OCI-LY1 (cell line): ENCODE results near the gene RILPL2.
"Not testable (repeated sequence)": the region's sequence is repeated elsewhere in the genome, so short reads cannot be mapped to it uniquely, and the experiment has no call there.

Source experiments
- H2AFZ ChIP-seq: fragments of 200-600 bp; sonication (generic), shearing (Covaris generic); 2 replicates; pipeline ENCODE4 v1.6.0; 2014; ENCODE audit warnings: antibody characterized with exemption, mild to moderate bottlenecking, low read length
- H3F3A ChIP-seq: fragments of 200-600 bp; sonication (generic), shearing (Covaris generic); 2 replicates; pipeline ENCODE4 v1.6.0; 2014; ENCODE audit warnings: mild to moderate bottlenecking, antibody characterized with exemption, low read length, moderate library complexity; ENCODE audit not compliant: insufficient read depth
- H3K27ac ChIP-seq: fragments of 200-600 bp; sonication (generic); 2 replicates; pipeline ENCODE4 v1.5.1; 2014; ENCODE audit warnings: low read length, mixed run types, mild to moderate bottlenecking, low read depth; ENCODE audit not compliant: poor library complexity, severe bottlenecking
- H3K27me3 ChIP-seq: fragments of 200-600 bp; sonication (generic); 2 replicates; pipeline ENCODE4 v1.6.0; 2014; ENCODE audit warnings: antibody characterized with exemption, mild to moderate bottlenecking, low read length, moderate library complexity; ENCODE audit not compliant: insufficient read depth
- H3K36me3 ChIP-seq: fragments of 200-600 bp; sonication (generic); 2 replicates; pipeline ENCODE4 v1.6.1; 2014; ENCODE audit warnings: mild to moderate bottlenecking, antibody characterized with exemption, low read length, moderate library complexity, mixed read lengths; ENCODE audit not compliant: insufficient read depth
- H3K4me1 ChIP-seq: fragments of 200-600 bp; sonication (generic); 2 replicates; pipeline ENCODE4 v1.5.1; 2014; ENCODE audit warnings: mild to moderate bottlenecking, low read length, moderate library complexity; ENCODE audit not compliant: insufficient read depth, severe bottlenecking
- H3K4me2 ChIP-seq: fragments of 200-600 bp; sonication (generic), shearing (Covaris generic); 2 replicates; pipeline ENCODE4 v1.6.1; 2014; ENCODE audit warnings: low read length
- H3K4me3 ChIP-seq: fragments of 200-600 bp; sonication (generic); 2 replicates; pipeline ENCODE4 v1.5.1; 2014; ENCODE audit warnings: low read length, low read depth, mild to moderate bottlenecking, mixed read lengths; ENCODE audit not compliant: poor library complexity, severe bottlenecking
- H3K79me2 ChIP-seq: fragments of 200-600 bp; shearing (Covaris generic); 2 replicates; pipeline ENCODE4 v1.6.1; 2016; ENCODE audit warnings: mixed run types, low read length, mixed read lengths; ENCODE audit not compliant: insufficient read depth
- H3K9ac ChIP-seq: fragments of 200-600 bp; sonication (generic), shearing (Covaris generic); 2 replicates; pipeline ENCODE4 v1.6.1; 2014; ENCODE audit warnings: mild to moderate bottlenecking, low read length, mixed read lengths
- H3K9me2 ChIP-seq: fragments of 200-600 bp; sonication (generic), shearing (Covaris generic); 2 replicates; pipeline ENCODE4 v1.6.1; 2014; ENCODE audit warnings: low read depth, mild to moderate bottlenecking, low read length, mixed read lengths
- H3K9me3 ChIP-seq: fragments of 200-600 bp; shearing (Covaris generic); 2 replicates; pipeline ENCODE4 v1.6.1; 2014; ENCODE audit warnings: low read length, mixed read lengths
- H4K20me1 ChIP-seq: fragments of 200-600 bp; sonication (generic), shearing (Covaris generic); 2 replicates; pipeline ENCODE4 v1.6.0; 2016; ENCODE audit warnings: mild to moderate bottlenecking, low read length; ENCODE audit not compliant: insufficient read depth
- EZH2 ChIP-seq: fragments of 200-600 bp; sonication (generic), shearing (Covaris generic); IDR thresholded peaks from 2 replicates; pipeline ENCODE4 v1.8.0; 2017; ENCODE audit warnings: borderline replicate concordance, mixed run types, mild to moderate bottlenecking, antibody characterized with exemption, low read length, moderate library complexity, mixed read lengths
- TF ChIP-seq, protein P1 (sequence below): fragments of 200-600 bp; sonication (generic), shearing (Covaris generic); IDR thresholded peaks from 2 replicates; pipeline ENCODE4 v1.5.1; 2017; ENCODE audit warnings: mild to moderate bottlenecking, antibody characterized with exemption, low read length, moderate library complexity, mixed read lengths

Gene RILPL2

GRCh38 chr12:123453165-123453564, 16.7 kb upstream of the RILPL2 start:
- Histone ChIP-seq H3K27me3 (no peaks in the 10 kb centered on the region), H2AFZ (no peak overlapping the region)

GRCh38 chr12:123452276-123452550, 15.7 kb upstream of the RILPL2 start:
- not testable (repeated sequence) for H3F3A ChIP-seq, H3K36me3 ChIP-seq, H2AFZ ChIP-seq, H3K27ac ChIP-seq, H3K4me3 ChIP-seq, H3K27me3 ChIP-seq, H3K9me3 ChIP-seq, H3K4me1 ChIP-seq, H3K9me2 ChIP-seq, H3K79me2 ChIP-seq, H3K9ac ChIP-seq, H3K4me2 ChIP-seq, H4K20me1 ChIP-seq

More at GRCh38 chr12:123453165-123453564, 16.7 kb upstream of the RILPL2 start:
- H3K27ac ChIP-seq: no peak overlapping the region
- no peaks in the 10 kb centered on the region for H3F3A ChIP-seq
- TF ChIP-seq EZH2: no peak
- TF ChIP-seq, protein P1, sequence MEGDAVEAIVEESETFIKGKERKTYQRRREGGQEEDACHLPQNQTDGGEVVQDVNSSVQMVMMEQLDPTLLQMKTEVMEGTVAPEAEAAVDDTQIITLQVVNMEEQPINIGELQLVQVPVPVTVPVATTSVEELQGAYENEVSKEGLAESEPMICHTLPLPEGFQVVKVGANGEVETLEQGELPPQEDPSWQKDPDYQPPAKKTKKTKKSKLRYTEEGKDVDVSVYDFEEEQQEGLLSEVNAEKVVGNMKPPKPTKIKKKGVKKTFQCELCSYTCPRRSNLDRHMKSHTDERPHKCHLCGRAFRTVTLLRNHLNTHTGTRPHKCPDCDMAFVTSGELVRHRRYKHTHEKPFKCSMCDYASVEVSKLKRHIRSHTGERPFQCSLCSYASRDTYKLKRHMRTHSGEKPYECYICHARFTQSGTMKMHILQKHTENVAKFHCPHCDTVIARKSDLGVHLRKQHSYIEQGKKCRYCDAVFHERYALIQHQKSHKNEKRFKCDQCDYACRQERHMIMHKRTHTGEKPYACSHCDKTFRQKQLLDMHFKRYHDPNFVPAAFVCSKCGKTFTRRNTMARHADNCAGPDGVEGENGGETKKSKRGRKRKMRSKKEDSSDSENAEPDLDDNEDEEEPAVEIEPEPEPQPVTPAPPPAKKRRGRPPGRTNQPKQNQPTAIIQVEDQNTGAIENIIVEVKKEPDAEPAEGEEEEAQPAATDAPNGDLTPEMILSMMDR: no peak
- H3K4me3 ChIP-seq: no peak overlapping the region
- no peaks in the 10 kb centered on the region for H3K9me2 ChIP-seq
- no peaks in the 10 kb centered on the region for H4K20me1 ChIP-seq
- H3K36me3 ChIP-seq: no peaks in the 10 kb centered on the region
- H3K9ac ChIP-seq: no peak overlapping the region
- no peaks in the 10 kb centered on the region for H3K79me2 ChIP-seq
- H3K4me1 ChIP-seq: peaks cover 5% of the 10 kb centered on the region
- H3K4me2 ChIP-seq: no peak overlapping the region
- no peaks in the 10 kb centered on the region for H3K9me3 ChIP-seq

DNA sequence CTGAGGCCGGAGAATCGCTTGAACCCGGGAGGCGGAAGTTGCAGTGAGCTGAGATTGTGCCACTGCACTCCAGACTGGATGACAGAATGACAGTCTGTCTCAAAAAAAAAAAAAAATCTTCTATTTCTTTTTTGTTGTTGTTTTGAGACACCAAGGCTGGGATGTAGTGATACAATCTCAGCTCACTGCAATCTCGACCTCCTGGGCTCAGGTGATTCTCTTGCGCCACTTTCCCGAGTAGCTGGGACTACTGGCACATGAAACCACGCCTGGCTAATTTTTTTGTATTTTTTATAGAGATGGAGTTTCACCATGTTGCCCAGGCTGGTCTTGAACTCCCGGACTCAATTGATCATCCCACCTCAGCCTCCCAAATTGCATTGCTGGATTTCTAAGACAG, 14.2 kb upstream of the RILPL2 start:
- Histone ChIP-seq H3K79me2 (no peaks in the 10 kb centered on the region), H3K36me3 (no peaks in the 10 kb centered on the region), H3K4me3 (no peak overlapping the region), H2AFZ (no peak overlapping the region), H3K27me3 (no peaks in the 10 kb centered on the region), H3K9ac (no peak overlapping the region), H3K4me1 (peaks cover 15% of the 10 kb centered on the region), H3F3A (no peaks in the 10 kb centered on the region), H4K20me1 (no peaks in the 10 kb centered on the region), H3K9me2 (no peaks in the 10 kb centered on the region), H3K9me3 (no peaks in the 10 kb centered on the region), H3K27ac (no peak overlapping the region), H3K4me2 (no peak overlapping the region)
- TF ChIP-seq, protein P1: no peak
- TF ChIP-seq EZH2: no peak

DNA sequence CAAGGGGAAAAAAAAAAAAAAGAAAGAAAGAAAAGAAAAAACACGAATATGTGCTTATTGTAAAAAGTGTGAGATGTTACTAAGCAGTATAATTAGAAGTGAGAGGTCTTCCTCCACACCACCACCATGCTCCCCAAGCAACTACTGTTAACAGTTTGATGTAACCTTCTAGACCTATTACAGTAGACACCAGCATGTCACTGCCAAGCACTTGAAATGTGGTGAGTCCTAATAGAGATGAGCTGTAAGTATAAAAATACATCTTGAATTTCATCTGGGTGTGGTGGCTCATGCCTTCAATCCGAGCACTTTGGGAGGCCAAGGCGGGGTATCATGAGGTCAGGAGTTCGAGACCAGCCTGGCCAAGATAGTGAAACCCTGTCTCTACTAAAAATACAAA, 13.4 kb upstream of the RILPL2 start:
- H3K36me3 ChIP-seq: no peaks in the 10 kb centered on the region
- no peaks in the 10 kb centered on the region for H3F3A ChIP-seq
- H3K27me3 ChIP-seq: no peaks in the 10 kb centered on the region
- H3K79me2 ChIP-seq: no peaks in the 10 kb centered on the region
- H3K4me2 ChIP-seq: no peak overlapping the region
- H3K9me2 ChIP-seq: no peaks in the 10 kb centered on the region
- no peak overlapping the region for H3K27ac ChIP-seq
- H3K9ac ChIP-seq: no peak overlapping the region
- no peaks in the 10 kb centered on the region for H4K20me1 ChIP-seq
- TF ChIP-seq, protein P1: no peak
- no peak for TF ChIP-seq EZH2
- H3K9me3 ChIP-seq: no peaks in the 10 kb centered on the region
- H3K4me1 ChIP-seq: peaks cover 21% of the 10 kb centered on the region
- no peak overlapping the region for H3K4me3 ChIP-seq
- H2AFZ ChIP-seq: no peak overlapping the region
